HG02852 (cell line): ENCODE measurements around the gene RBP7.
"Not testable (repeated sequence)": the region's sequence is repeated elsewhere in the genome, so short reads cannot be mapped to it uniquely, and the experiment has no call there.

Experiments used
- ATAC-seq: cut with Tn5 transposase; IDR thresholded peaks from one replicate; pipeline ENCODE4 v1.9.1; 2021; ENCODE audit warnings: mild to moderate bottlenecking, moderate library complexity; ENCODE audit not compliant: unreplicated experiment

Gene RBP7

GRCh38 chr1:9996624-9997582 lies at the start of gene RBP7:
Gene RBP7, plus strand, starts transcription at chr1:9997228. Its CDS starts 31 bp downstream, at chr1:9997259.
- ATAC-seq = no peak

- ATAC-seq = no peak
These were observed 39.3 kb upstream of the RBP7 start for GRCh38 chr1:9957726-9958125.

- ATAC-seq = no peak
These were observed 37.0 kb upstream of the RBP7 start for GRCh38 chr1:9960011-9960410.

DNA sequence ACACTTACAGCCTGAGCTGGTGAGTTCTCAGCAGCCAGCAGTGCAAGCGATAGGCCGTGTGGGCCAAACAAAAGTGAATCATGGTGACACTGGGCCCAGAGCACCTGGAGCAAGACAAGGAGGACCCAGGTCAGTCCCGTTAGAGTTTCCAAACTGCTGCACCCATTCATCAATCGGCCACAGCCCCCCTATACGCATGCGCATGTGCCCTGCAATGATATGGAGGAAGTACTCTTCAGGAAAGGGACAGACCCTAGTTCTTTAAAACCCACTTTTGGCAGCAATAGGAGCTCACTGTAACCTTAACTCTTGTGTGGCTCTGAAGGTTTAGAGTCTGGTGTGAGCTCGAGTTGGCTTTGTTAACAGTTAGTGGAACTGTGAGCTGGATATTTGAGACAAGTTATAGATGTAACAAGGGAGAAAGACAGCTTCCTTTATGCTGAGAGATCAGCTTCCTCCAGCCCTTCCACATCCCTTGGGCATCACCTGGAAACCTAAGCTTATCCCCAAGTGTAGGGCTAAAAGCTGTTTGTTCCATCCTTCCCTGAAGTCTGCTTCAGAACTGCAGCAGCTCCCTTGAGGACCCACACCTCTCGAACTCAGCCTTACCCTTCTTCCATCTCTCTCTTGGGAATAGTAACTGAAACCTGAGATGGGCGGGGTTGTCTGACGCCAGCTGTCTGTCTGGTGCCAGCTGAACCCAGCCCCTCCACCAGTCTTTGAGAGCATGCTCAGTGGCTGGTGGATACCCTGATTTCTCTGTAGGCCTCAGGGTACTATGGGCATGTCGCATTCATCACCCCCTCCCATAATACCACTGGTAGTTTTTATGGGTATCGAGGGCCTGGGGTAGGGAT lies 36.1 kb upstream of the RBP7 start:
- no peak for ATAC-seq

DNA sequence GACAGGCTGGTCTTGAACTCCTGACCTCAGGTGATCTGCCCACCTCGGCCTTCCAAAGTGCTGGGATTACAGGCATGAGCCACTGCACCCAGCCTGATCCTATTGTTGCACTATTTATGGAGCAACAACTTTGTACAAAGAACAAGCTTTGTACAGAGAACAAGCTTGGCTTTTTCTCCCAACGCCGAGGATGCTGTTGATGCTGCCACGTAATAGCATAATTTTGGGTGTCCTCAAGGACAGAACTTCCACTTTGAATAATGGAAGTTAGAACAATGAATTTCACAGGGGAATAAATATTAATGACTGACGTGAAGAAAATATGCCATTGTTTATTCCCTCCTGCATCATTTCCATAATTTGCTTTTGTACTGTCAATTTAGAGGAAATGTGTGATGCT lies 12.8 kb upstream of the RBP7 start:
- ATAC-seq = no peak

GRCh38 chr1:9985001-9985400 lies 12.0 kb upstream of the RBP7 start:
- ATAC-seq = no peak

- no peak for ATAC-seq
These were observed 7.3 kb upstream of the RBP7 start for GRCh38 chr1:9989773-9990172.

DNA sequence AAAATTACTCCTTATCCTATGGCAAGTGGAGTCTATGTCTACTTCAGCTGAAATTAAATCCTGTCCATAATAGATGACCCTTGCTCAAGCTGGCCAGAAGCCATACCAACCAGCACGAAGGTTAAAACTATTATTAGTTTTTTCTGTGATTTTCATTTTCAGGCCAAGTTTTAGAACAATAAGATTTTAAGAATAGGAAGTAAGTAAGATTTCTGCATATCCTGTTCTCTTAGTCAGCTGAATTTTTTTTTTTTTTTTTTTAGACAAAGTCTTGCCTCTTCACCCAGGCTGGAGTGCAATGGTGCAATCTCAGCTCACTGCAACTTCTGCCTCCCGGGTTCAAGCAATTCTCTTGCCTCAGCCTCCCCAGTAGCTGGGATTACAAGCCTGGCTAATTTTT lies 6.1 kb upstream of the RBP7 start:
- no peak for ATAC-seq

- no peak for ATAC-seq
These were observed 4.1 kb upstream of the RBP7 start for GRCh38 chr1:9992910-9993309.

DNA sequence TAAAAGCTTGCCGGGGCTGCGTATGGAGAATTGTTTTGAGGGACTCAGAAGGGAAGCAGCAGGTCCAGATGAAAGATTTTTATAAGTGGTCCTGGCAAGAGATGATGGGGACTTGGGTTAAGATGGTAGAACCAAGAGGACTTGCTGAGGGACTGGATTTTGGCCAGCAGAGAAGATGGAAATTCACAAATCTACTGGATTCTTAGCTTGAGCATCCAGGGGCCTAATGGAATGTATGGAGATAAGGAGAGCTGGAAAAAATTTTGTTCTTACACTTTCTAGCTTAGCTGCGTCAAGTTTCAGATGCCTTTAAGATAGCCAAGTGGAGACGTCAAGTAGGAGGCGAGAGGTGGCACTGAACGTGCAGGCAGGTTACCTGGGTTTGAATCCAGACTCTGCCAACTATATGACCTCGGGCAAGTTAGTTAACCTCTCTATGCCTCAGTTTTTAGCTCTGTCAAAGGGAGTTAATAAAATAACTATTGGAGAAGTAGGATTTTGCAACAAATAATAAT lies 3.4 kb upstream of the RBP7 start:
- ATAC-seq = no peak

DNA sequence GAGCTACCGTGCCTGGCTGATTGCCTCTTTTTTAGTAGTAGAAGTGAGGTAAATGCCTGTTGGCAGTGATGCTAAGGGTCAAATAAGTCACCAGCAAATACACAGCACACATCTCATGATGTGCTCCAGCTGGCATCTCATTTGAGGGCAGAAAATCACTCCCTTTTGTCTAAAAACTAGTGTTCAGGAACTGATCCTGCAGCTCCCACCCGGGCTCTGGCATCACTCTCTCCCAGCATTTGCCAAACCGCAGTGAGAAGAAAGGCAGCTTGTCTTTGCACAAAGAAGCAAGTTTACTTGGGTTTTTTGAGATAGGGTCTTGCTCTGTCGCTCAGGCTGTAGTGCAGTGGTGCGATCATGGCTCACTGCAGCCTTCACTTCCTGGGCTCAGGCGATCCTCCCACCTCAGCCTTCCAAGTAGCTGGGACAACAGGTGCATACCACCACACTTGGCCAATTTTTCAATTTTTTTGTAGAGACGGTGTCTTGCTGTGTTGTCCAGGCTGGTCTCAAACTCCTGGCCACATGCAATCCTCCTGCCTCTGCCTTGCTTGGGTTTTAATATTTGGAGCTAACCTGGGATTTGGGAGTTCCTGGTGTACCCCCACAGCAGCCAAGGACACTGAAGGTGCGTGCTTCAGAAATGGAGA lies 4.1 kb downstream of the RBP7 start:
- ATAC-seq = no peak

DNA sequence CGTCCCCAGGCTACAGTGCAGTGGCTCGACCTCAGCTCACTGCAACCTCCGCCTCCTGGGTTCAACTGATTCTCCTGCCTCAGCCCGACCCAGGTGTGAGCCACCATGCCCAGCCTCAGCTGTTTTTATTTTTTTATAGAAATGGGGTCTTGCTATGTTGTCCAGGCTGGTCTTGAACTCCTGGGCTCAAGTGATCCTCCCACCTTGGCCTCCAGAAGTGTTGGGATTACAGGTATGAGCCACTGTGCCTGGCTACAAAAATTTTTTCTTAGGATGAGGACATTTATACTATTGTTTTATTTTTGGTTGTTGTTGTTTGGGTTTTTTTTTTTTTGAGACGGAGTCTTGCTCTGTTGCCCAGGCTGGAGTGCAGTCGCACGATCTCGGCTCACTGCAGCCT lies 8.2 kb downstream of the RBP7 start:
- ATAC-seq = not testable (repeated sequence)

DNA sequence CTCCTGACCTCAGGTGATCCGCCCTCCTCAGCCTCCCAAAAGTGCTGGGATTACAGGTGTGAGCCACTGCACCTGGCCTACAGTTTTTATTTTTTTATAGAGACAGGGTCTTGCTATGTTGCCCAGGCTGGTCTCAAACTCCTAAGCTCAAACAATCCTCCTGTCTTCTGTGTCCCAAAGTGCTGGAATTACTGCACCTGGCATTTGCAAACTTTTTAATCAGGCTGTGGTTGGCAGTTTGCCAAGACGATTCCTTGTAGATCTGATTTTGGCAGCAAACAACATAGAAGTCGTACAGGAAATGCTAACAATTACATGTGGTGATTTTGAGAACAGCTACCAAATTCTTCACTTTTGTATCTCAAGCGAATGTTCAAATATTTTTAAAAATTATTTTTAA lies 10.1 kb downstream of the RBP7 start:
- no peak for ATAC-seq

- no peak for ATAC-seq
These were observed 17.0 kb downstream of the RBP7 start for GRCh38 chr1:10014016-10014415.

- ATAC-seq = no peak
These were observed 22.5 kb downstream of the RBP7 start for GRCh38 chr1:10019561-10019960.

DNA sequence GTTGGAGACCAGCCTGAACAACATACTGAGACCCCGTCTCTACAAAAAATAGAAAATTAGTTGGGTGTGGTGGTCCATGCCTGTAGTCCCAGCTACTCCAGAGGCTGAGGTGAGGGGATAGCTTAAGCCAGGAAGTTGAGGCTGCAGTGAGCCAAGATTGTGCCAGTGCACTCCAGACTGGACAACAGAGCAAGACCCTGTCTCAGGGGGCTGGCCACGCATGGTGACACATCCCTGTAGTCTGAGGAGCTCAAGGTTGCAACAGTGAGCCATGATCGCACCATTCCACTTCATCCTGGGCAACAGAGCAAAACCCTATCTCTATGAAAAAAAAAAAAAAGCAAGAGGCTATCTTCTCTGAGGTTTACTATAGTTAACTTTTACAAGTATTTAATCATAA lies 23.1 kb downstream of the RBP7 start:
- no peak for ATAC-seq

GRCh38 chr1:10020678-10021077 lies 23.6 kb downstream of the RBP7 start:
- ATAC-seq = not testable (repeated sequence)

DNA sequence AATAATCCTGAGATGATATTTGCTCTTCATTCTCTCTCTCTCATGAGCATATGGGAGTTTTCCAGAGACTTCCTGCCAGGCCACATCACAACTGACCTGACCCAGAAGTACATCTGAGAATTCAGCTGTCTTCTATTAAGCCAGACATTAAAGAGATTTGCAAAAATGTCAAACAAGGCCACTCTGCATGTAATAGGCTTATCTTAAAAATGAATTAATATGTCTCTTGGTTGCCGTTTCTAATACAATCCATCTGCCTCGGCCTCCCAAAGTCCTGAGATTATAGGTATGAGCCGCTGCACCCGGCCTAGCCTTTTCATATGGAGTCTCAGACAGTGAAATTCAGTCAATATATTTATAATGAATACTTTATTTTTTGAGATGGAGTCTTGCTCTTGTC lies 25.0 kb downstream of the RBP7 start:
- not testable (repeated sequence) for ATAC-seq

- no peak for ATAC-seq
These were observed 25.6 kb downstream of the RBP7 start for GRCh38 chr1:10022656-10023055.

- no peak for ATAC-seq
These were observed 28.3 kb downstream of the RBP7 start for GRCh38 chr1:10025354-10025753.

DNA sequence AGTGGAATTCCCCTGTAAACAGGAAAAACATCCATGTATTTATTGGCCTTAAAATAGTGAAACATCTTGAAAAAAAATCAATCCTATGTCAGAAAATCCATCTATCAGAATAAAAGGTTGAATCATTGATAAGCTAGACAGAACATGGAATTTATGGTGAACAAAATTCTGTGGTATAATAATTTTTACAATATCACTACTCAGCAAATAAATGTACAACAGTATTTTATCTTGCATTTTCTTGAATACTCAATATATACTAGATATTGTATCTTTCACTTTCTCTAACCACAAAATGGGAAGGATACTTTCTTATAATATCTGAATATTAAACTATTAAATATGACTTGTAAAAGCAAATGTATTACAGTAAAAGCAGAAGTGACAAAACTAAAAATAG lies 30.0 kb downstream of the RBP7 start:
- no peak for ATAC-seq
